ENCODE results near the gene IL1RAP.

- no peak for TF ChIP-seq CTCF (IDR thresholded peaks at IDR 0.05; ENCODE audit: poor library complexity)
- TF ChIP-seq EZH2 (IDR thresholded peaks at IDR 0.05; ENCODE audit: borderline replicate concordance), result no peak
These were observed 61.7 kb downstream of the IL1RAP start for GRCh38 chr3:190575437-190576185.

Data from hepatocyte (in vitro differentiated cells).